GM06990 (cell line): ENCODE results near the gene GAS7.

Source experiments
- DNase-seq: peaks from one replicate; pipeline ENCODE4 v3.0.0-alpha.2; 2011; ENCODE audit not compliant: insufficient read length; ENCODE audit errors: extremely low read depth
- H3K27me3 ChIP-seq: replicated peaks from 2 replicates; pipeline ENCODE4 v1.6.0; 2011; ENCODE audit warnings: low read length; ENCODE audit not compliant: control insufficient read depth, insufficient read depth
- H3K36me3 ChIP-seq: 2 replicates; pipeline ENCODE4 v1.5.1; 2011; ENCODE audit warnings: low read length; ENCODE audit not compliant: control insufficient read depth, insufficient read depth
- H3K4me3 ChIP-seq: replicated peaks from 2 replicates; pipeline ENCODE4 v1.5.1; 2011; ENCODE audit warnings: low read depth, mild to moderate bottlenecking, control low read depth, low read length
- CTCF ChIP-seq: IDR thresholded peaks from 2 replicates; pipeline ENCODE4 v1.5.1; 2011; ENCODE audit warnings: low read length, control low read depth, mild to moderate bottlenecking, inconsistent platforms; ENCODE audit not compliant: insufficient read depth, poor library complexity, severe bottlenecking

GAS7 gene

GRCh38 chr17:9912121-9913099 lies 286.0 kb downstream of the GAS7 start:
- TF ChIP-seq CTCF, result no peak
- no peak for DNase-seq
- peaks cover 15% of the 10 kb centered on the region for H3K36me3 ChIP-seq
- H3K4me3 ChIP-seq, result no peak overlapping the region
- H3K27me3 ChIP-seq, result no peaks in the 10 kb centered on the region; the same call in 1 of the 2 replicates

GRCh38 chr17:9911089-9911488 lies 287.3 kb downstream of the GAS7 start:
- Histone ChIP-seq H3K27me3 (no peaks in the 10 kb centered on the region; the same call in 1 of the 2 replicates), H3K4me3 (no peak overlapping the region), H3K36me3 (peaks cover 7% of the 10 kb centered on the region)
- no peak for DNase-seq
- no peak for TF ChIP-seq CTCF

- no peak for TF ChIP-seq CTCF
- Histone ChIP-seq H3K27me3 (no peaks in the 10 kb centered on the region; the same call in 1 of the 2 replicates), H3K4me3 (no peak overlapping the region), H3K36me3 (no peaks in the 10 kb centered on the region)
- DNase-seq, result no peak
Measured at GRCh38 chr17:9908649-9909042, 289.8 kb downstream of the GAS7 start.

- no peaks in the 10 kb centered on the region for H3K36me3 ChIP-seq
- H3K27me3 ChIP-seq, result no peaks in the 10 kb centered on the region; the same call in 1 of the 2 replicates
- no peak for TF ChIP-seq CTCF
- no peak overlapping the region for H3K4me3 ChIP-seq
- no peak for DNase-seq
Measured at GRCh38 chr17:9907883-9908648, 290.3 kb downstream of the GAS7 start.

- no peak overlapping the region for H3K4me3 ChIP-seq
- DNase-seq, result no peak
- H3K27me3 ChIP-seq, result no peaks in the 10 kb centered on the region; the same call in 1 of the 2 replicates
- H3K36me3 ChIP-seq, result no peaks in the 10 kb centered on the region
- no peak for TF ChIP-seq CTCF
Measured at GRCh38 chr17:9907131-9907530, 291.3 kb downstream of the GAS7 start.
